Measurements from ENCODE around the gene GMDS. TPM values are rescaled to one million over a fixed set of nuclear protein-coding genes. Genes with fewer than 3 reads are reported as not detected.

GMDS gene
- total RNA-seq, 1 donor from 2014 or later, result 27.0 TPM

DNA sequence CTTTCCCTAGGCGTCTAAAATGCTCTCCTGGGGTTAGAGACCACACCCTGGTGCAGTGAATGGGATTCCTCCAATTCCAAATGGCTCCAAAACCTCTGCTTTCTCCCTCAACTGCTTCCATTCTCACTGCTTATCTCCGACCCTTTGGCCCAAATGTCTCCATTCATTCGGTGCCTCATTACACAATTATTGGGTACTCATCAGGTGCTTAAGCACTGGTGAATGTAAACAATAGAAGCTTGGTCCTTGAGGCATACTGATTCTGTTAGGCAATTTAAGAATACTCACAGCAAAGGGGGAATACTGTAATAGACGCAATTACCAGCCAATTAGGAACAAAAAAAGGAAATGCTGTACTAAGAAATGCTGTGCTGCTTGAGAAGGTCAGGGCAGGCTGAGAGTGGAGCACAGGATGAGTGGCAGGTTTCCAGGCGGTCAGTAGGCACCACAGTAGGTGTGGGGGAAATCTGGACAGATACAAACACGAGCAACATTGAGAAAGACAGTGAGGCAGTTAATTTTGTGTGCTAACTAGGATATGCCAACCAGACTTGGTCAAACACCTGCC is 23.0 kb downstream of the GMDS start:
- H3K4me3 ChIP-seq (ENCODE audit: low read depth, low read length), result peak overlapping the region; percentile 34
- DNase-seq (ENCODE audit: low read depth), result no peak

DNA sequence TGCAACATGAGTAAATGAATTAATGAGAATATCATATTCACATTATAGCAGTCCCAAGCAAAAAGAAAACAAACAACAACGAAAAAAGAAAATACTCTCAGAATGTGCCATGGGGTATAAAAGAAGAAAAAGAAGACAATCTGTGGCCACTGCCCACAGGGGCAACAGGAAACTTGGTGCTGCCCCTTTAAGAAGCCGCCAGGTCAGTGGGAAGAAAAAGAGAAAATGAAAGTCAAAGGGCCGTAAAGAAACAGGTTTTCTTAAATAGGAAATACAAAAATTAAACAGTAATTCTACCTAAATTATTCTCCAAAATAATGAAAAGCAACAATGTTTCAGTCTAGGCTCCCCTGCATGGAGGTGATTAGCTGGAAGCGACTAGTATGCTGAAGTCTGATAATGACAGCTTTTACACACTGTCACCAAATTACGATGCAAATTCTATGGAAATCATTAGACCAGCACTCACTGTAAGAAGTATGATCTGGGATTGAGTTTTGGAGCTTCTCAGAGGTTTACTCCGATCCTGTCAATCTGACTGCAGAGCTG is 23.6 kb downstream of the GMDS start:
- TF ChIP-seq CTCF (IDR thresholded peaks at IDR 0.05; ENCODE audit: insufficient read depth, low read length, poor library complexity, severe bottlenecking), result no peak
- H3K4me3 ChIP-seq (ENCODE audit: low read depth, low read length), result peak overlapping the region; percentile 34
- no peak for DNase-seq (ENCODE audit: low read depth)
- H3K27me3 ChIP-seq (ENCODE audit: control insufficient read depth, insufficient read depth, low read length), result no peaks in the 10 kb centered on the region
- no peaks in the 10 kb centered on the region for H3K36me3 ChIP-seq (ENCODE audit: control insufficient read depth, insufficient read depth, low read length)

More for the DNA sequence above, 23.0 kb downstream of the GMDS start:
- Histone ChIP-seq H3K36me3 (ENCODE audit: control insufficient read depth, insufficient read depth, low read length) (no peaks in the 10 kb centered on the region), H3K27me3 (ENCODE audit: control insufficient read depth, insufficient read depth, low read length) (no peaks in the 10 kb centered on the region)
- TF ChIP-seq CTCF (IDR thresholded peaks at IDR 0.05; ENCODE audit: insufficient read depth, low read length, poor library complexity, severe bottlenecking), result no peak

- Histone ChIP-seq H3K4me3 (ENCODE audit: low read depth, low read length) (no peak overlapping the region), H3K36me3 (ENCODE audit: control insufficient read depth, insufficient read depth, low read length) (no peaks in the 10 kb centered on the region), H3K27me3 (ENCODE audit: control insufficient read depth, insufficient read depth, low read length) (no peaks in the 10 kb centered on the region)
- no peak for DNase-seq (ENCODE audit: low read depth)
- no peak for TF ChIP-seq CTCF (IDR thresholded peaks at IDR 0.05; ENCODE audit: insufficient read depth, low read length, poor library complexity, severe bottlenecking)
Measured at GRCh38 chr6:2220154-2220553, 25.3 kb downstream of the GMDS start.

GRCh38 chr6:2218866-2219265 is 26.5 kb downstream of the GMDS start:
- TF ChIP-seq CTCF (IDR thresholded peaks at IDR 0.05; ENCODE audit: insufficient read depth, low read length, poor library complexity, severe bottlenecking), result no peak
- Histone ChIP-seq H3K27me3 (ENCODE audit: control insufficient read depth, insufficient read depth, low read length) (no peaks in the 10 kb centered on the region), H3K36me3 (ENCODE audit: control insufficient read depth, insufficient read depth, low read length) (no peaks in the 10 kb centered on the region), H3K4me3 (ENCODE audit: low read depth, low read length) (no peak overlapping the region)
- DNase-seq (ENCODE audit: low read depth), result no peak

DNA sequence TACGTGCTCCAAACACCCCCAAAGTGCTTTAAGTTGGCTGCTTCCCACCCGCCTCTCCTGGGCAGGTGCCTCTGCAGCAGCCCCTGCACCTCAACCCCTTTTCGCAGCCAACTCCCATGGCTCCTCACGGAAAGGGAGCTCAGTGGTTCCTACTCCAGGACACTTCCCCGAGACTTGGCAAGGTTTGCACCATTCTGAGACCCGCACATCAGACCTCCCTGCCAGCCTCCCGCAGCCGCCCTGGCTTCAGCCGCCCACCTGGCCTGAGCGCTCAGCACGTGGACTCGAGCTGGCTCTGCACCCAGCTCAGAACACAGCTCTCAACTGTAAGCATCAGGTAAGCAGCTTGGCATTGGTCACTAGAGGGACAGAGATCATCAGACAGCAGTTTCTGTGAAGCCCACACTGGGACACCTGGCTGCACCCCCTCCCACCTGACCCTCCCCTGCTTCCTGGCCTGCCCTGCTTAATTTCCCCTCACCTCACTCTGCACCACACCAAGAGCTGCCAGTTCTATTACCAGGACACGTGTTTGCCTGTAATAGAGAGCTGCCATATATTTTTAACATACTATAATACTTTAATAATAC is 28.5 kb downstream of the GMDS start:
- DNase-seq (ENCODE audit: low read depth), result no peak
- H3K27me3 ChIP-seq (ENCODE audit: control insufficient read depth, insufficient read depth, low read length), result no peaks in the 10 kb centered on the region
- no peaks in the 10 kb centered on the region for H3K36me3 ChIP-seq (ENCODE audit: control insufficient read depth, insufficient read depth, low read length)
- no peak for TF ChIP-seq CTCF (IDR thresholded peaks at IDR 0.05; ENCODE audit: insufficient read depth, low read length, poor library complexity, severe bottlenecking)
- H3K4me3 ChIP-seq (ENCODE audit: low read depth, low read length), result no peak overlapping the region

- DNase-seq (ENCODE audit: low read depth), result no peak
- Histone ChIP-seq H3K36me3 (ENCODE audit: control insufficient read depth, insufficient read depth, low read length) (no peaks in the 10 kb centered on the region), H3K27me3 (ENCODE audit: control insufficient read depth, insufficient read depth, low read length) (no peaks in the 10 kb centered on the region), H3K4me3 (ENCODE audit: low read depth, low read length) (no peak overlapping the region)
- TF ChIP-seq CTCF (IDR thresholded peaks at IDR 0.05; ENCODE audit: insufficient read depth, low read length, poor library complexity, severe bottlenecking), result no peak
Measured at GRCh38 chr6:2215342-2215741, 30.1 kb downstream of the GMDS start.

Measured in kidney epithelial cell (primary cell).